IMR-90 (cell line): ENCODE measurements around the gene COL4A2.
A peak's percentile ranks its signal among the peaks of the same experiment; 100 is the strongest.

Experiments
- CTCF ChIP-seq: conservative IDR thresholded peaks from 2 replicates; pipeline ENCODE4 v1.5.1; 2012; ENCODE audit warnings: mild to moderate bottlenecking, low read depth, low read length, improper control_type of control experiment
- MAFK ChIP-seq: IDR thresholded peaks from 2 replicates; pipeline ENCODE4 v1.6.1; 2012; ENCODE audit warnings: low read depth, low read length, improper control_type of control experiment
- SMC3 ChIP-seq: fragments of 150-350 bp; IDR thresholded peaks from 2 replicates; pipeline ENCODE4 v1.6.1; 2016; ENCODE audit warnings: low read depth, mild to moderate bottlenecking, antibody characterized with exemption, low read length, moderate library complexity

- TF ChIP-seq CTCF (no peak), SMC3 (no peak), MAFK (peak; percentile 83)
Measured at GRCh38 chr13:110272227-110272626, 34.9 kb upstream of the COL4A2 start.
